Hepatocyte (in vitro differentiated cells): ENCODE measurements around the gene POLR3B. TPM values are rescaled to one million over a fixed set of nuclear protein-coding genes. Genes with fewer than 3 reads are reported as not detected.
"Not testable (repeated sequence)": the region's sequence is repeated elsewhere in the genome, so short reads cannot be mapped to it uniquely, and the experiment has no call there.

Experiments
- DNase-seq: peaks from one replicate; pipeline ENCODE4 v3.0.0-alpha.2; 2016; ENCODE audit warnings: low spot score
- H2AFZ ChIP-seq: fragments of 200-600 bp; sonication (generic); 2 replicates; pipeline ENCODE4 v1.6.0; 2016; ENCODE audit warnings: antibody characterized with exemption, mild to moderate bottlenecking
- H3K27ac ChIP-seq: fragments of 200-600 bp; sonication (generic); 2 replicates; pipeline ENCODE4 v1.5.1; 2016; ENCODE audit warnings: mild to moderate bottlenecking
- H3K27me3 ChIP-seq: fragments of 200-600 bp; sonication (generic); 2 replicates; pipeline ENCODE4 v1.6.1; 2016
- H3K36me3 ChIP-seq: fragments of 200-600 bp; sonication (generic); replicated peaks from 2 replicates; pipeline ENCODE4 v1.5.1; 2016; ENCODE audit warnings: low read depth; ENCODE audit not compliant: insufficient read depth
- H3K4me1 ChIP-seq: fragments of 200-600 bp; sonication (generic); 2 replicates; pipeline ENCODE4 v1.5.1; 2016; ENCODE audit warnings: mild to moderate bottlenecking, moderate library complexity; ENCODE audit not compliant: insufficient read depth
- H3K4me2 ChIP-seq: fragments of 200-600 bp; sonication (generic); 2 replicates; pipeline ENCODE4 v1.6.0; 2016
- H3K4me3 ChIP-seq: fragments of 200-600 bp; sonication (generic); 2 replicates; pipeline ENCODE4 v1.5.1; 2016; ENCODE audit warnings: mild to moderate bottlenecking
- H3K79me2 ChIP-seq: fragments of 200-600 bp; sonication (generic); 2 replicates; pipeline ENCODE4 v1.6.0; 2017; ENCODE audit warnings: mild to moderate bottlenecking
- H3K9me2 ChIP-seq: fragments of 200-600 bp; sonication (generic); replicated peaks from 2 replicates; pipeline ENCODE4 v1.6.0; 2017; ENCODE audit warnings: mild to moderate bottlenecking; ENCODE audit not compliant: insufficient read depth
- H3K9me3 ChIP-seq: fragments of 200-600 bp; sonication (generic); 2 replicates; pipeline ENCODE4 v1.5.1; 2016; ENCODE audit warnings: low read depth, mild to moderate bottlenecking
- H4K20me1 ChIP-seq: fragments of 200-600 bp; sonication (generic); 2 replicates; pipeline ENCODE4 v1.6.0; 2016; ENCODE audit warnings: mild to moderate bottlenecking; ENCODE audit not compliant: insufficient read depth, poor library complexity, severe bottlenecking
- EZH2 ChIP-seq: fragments of 200-600 bp; sonication (generic); IDR thresholded peaks from 2 replicates; pipeline ENCODE4 v1.6.1; 2016; ENCODE audit warnings: antibody characterized with exemption, mild to moderate bottlenecking, borderline replicate concordance
- EZH2phosphoT487 ChIP-seq: fragments of 200-600 bp; sonication (generic); IDR thresholded peaks from one replicate; pipeline ENCODE4 v1.6.1; 2018; ENCODE audit warnings: antibody characterized with exemption, mild to moderate bottlenecking, low read depth, moderate library complexity; ENCODE audit not compliant: unreplicated experiment, severe bottlenecking
- WGBS: methylation state at CpG from one replicate; pipeline ENCODE4 v1.1.6; 2016; ENCODE audit warnings: low lambda C conversion rate; ENCODE audit errors: missing lambda C conversion rate; 5-methylcytosine and 5-hydroxymethylcytosine counted together
- polyA plus RNA-seq: library from polyadenylated mRNA; unstranded; fragments of >200 nt; fragmentation: Nextera tagmentation; extraction: Ambion mirVana; gene quantifications from 2 replicates; pipeline ENCODE4 v1.2.1, GENCODE V29; 2016
- total RNA-seq: library from RNA; depleted of rRNA; stranded (reverse); fragments of >200 nt; gene quantifications from 2 replicates; pipeline ENCODE4 v1.2.3, GENCODE V29; 2014
- TF ChIP-seq, protein P1 (sequence below): fragments of 200-600 bp; sonication (generic); IDR thresholded peaks from 2 replicates; pipeline ENCODE4 v1.5.1; 2016; ENCODE audit warnings: antibody characterized with exemption, mild to moderate bottlenecking; ENCODE audit not compliant: poor library complexity

The POLR3B gene
- total and polyA plus RNA-seq, 2 experiments from 2014 or later: 8.4 to 10.4 TPM

DNA sequence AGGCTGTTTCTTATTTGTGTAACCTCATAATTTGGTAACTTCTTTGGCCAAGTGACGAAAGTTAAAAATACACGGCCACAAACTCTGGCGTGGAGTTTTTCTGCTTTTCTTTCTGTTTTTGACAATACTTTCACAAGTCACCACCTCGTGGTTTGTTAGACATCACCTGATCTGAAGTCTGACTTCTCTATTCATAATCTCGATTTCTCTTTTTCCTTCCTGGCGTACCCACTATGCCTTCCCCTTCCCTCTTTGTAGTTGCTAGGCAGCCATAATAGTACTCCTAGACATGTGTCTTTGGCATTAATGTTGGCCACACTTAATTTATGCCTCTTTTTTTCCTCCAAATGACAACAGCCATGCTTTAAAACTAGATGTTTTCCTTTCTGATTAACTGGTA is 97.6 kb downstream of the POLR3B start:
- no peaks in the 10 kb centered on the region for H3K4me1 ChIP-seq
- H3K79me2 ChIP-seq: no peaks in the 10 kb centered on the region
- no peaks in the 10 kb centered on the region for H4K20me1 ChIP-seq
- WGBS: 88% methylated on average over 6 of the region's 6 CpGs
- TF ChIP-seq, protein P1, sequence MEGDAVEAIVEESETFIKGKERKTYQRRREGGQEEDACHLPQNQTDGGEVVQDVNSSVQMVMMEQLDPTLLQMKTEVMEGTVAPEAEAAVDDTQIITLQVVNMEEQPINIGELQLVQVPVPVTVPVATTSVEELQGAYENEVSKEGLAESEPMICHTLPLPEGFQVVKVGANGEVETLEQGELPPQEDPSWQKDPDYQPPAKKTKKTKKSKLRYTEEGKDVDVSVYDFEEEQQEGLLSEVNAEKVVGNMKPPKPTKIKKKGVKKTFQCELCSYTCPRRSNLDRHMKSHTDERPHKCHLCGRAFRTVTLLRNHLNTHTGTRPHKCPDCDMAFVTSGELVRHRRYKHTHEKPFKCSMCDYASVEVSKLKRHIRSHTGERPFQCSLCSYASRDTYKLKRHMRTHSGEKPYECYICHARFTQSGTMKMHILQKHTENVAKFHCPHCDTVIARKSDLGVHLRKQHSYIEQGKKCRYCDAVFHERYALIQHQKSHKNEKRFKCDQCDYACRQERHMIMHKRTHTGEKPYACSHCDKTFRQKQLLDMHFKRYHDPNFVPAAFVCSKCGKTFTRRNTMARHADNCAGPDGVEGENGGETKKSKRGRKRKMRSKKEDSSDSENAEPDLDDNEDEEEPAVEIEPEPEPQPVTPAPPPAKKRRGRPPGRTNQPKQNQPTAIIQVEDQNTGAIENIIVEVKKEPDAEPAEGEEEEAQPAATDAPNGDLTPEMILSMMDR: no peak
- no peak for TF ChIP-seq EZH2
- TF ChIP-seq EZH2phosphoT487: no peak
- no peaks in the 10 kb centered on the region for H3K9me3 ChIP-seq
- no peaks in the 10 kb centered on the region for H3K27me3 ChIP-seq
- no peak overlapping the region for H3K4me3 ChIP-seq
- no peaks in the 10 kb centered on the region for H3K36me3 ChIP-seq
- DNase-seq: no peak
- H3K4me2 ChIP-seq: no peak overlapping the region
- H3K9me2 ChIP-seq: no peaks in the 10 kb centered on the region
- no peak overlapping the region for H2AFZ ChIP-seq
- no peak overlapping the region for H3K27ac ChIP-seq

- no peaks in the 10 kb centered on the region for H3K9me3 ChIP-seq
- no peaks in the 10 kb centered on the region for H3K4me1 ChIP-seq
- no peak overlapping the region for H3K4me2 ChIP-seq
- no peaks in the 10 kb centered on the region for H3K27me3 ChIP-seq
- H3K27ac ChIP-seq: no peak overlapping the region
- H3K9me2 ChIP-seq: no peaks in the 10 kb centered on the region
- no peaks in the 10 kb centered on the region for H3K79me2 ChIP-seq
- H4K20me1 ChIP-seq: no peaks in the 10 kb centered on the region
- WGBS: 96% methylated on average over 6 of the region's 6 CpGs
- H3K36me3 ChIP-seq: no peaks in the 10 kb centered on the region
- no peak overlapping the region for H3K4me3 ChIP-seq
- no peak overlapping the region for H2AFZ ChIP-seq
- no peak for DNase-seq
- TF ChIP-seq EZH2 (no peak), EZH2phosphoT487 (no peak)
- TF ChIP-seq, protein P1: no peak
Measured at GRCh38 chr12:106459124-106459523, 101.6 kb downstream of the POLR3B start.

- Histone ChIP-seq H3K9me3 (no peaks in the 10 kb centered on the region), H3K36me3 (no peaks in the 10 kb centered on the region), H3K4me1 (no peaks in the 10 kb centered on the region), H3K4me3 (no peak overlapping the region), H3K9me2 (no peaks in the 10 kb centered on the region), H4K20me1 (no peaks in the 10 kb centered on the region), H3K4me2 (no peak overlapping the region), H3K27me3 (no peaks in the 10 kb centered on the region), H3K79me2 (no peaks in the 10 kb centered on the region), H2AFZ (no peak overlapping the region), H3K27ac (no peak overlapping the region)
- no peak for TF ChIP-seq EZH2phosphoT487
- 91% methylated on average over 1 of the region's 1 CpG for WGBS
- no peak for DNase-seq
Measured at GRCh38 chr12:106459534-106459933, 102.0 kb downstream of the POLR3B start.

- peaks cover 3% of the 10 kb centered on the region for H3K9me2 ChIP-seq
- no peaks in the 10 kb centered on the region for H3K9me3 ChIP-seq
- no peaks in the 10 kb centered on the region for H3K79me2 ChIP-seq
- no peak for DNase-seq
- H3K4me2 ChIP-seq: no peak overlapping the region
- H4K20me1 ChIP-seq: no peaks in the 10 kb centered on the region
- 83% methylated on average over 2 of the region's 2 CpGs for WGBS
- H2AFZ ChIP-seq: no peak overlapping the region
- H3K36me3 ChIP-seq: no peaks in the 10 kb centered on the region
- H3K27ac ChIP-seq: no peak overlapping the region
- H3K4me3 ChIP-seq: no peak overlapping the region
- TF ChIP-seq EZH2 (no peak), EZH2phosphoT487 (no peak)
- TF ChIP-seq, protein P1: no peak
- H3K4me1 ChIP-seq: no peaks in the 10 kb centered on the region
- H3K27me3 ChIP-seq: no peaks in the 10 kb centered on the region
Measured at GRCh38 chr12:106461730-106462129, 104.2 kb downstream of the POLR3B start.

GRCh38 chr12:106465605-106466004 is 108.1 kb downstream of the POLR3B start:
- 88% methylated on average over 4 of the region's 4 CpGs for WGBS
- not testable (repeated sequence) for H3K27me3 ChIP-seq, H3K4me3 ChIP-seq, H2AFZ ChIP-seq, H3K79me2 ChIP-seq, H3K9me3 ChIP-seq, H3K9me2 ChIP-seq, DNase-seq, H3K27ac ChIP-seq, H3K4me2 ChIP-seq, H3K36me3 ChIP-seq, H4K20me1 ChIP-seq, H3K4me1 ChIP-seq

GRCh38 chr12:106475662-106476061 is 118.1 kb downstream of the POLR3B start:
- H3K79me2 ChIP-seq, H3K27me3 ChIP-seq, H3K4me3 ChIP-seq, H3K9me2 ChIP-seq, H3K4me1 ChIP-seq, DNase-seq, H3K9me3 ChIP-seq, H3K36me3 ChIP-seq, H4K20me1 ChIP-seq, H2AFZ ChIP-seq, H3K27ac ChIP-seq, H3K4me2 ChIP-seq: not testable (repeated sequence)
- WGBS: 96% methylated on average over 3 of the region's 3 CpGs
